Activated naive CD4-positive, alpha-beta T cell treated with anti-CD3 and anti-CD28 coated beads, Interleukin-2, amount 50 U/mL, for 24 hours (primary cell): Measurements from ENCODE around the gene ARHGAP42.
"Not testable (repeated sequence)": the region's sequence is repeated elsewhere in the genome, so short reads cannot be mapped to it uniquely, and the experiment has no call there.

Experiments
- H3K27ac Mint-ChIP-seq: one replicate; pipeline ENCODE4 v1.8.0; 2021; ENCODE audit warnings: mild to moderate bottlenecking, mixed read lengths
- H3K27me3 Mint-ChIP-seq: one replicate; pipeline ENCODE4 v1.8.0; 2021; ENCODE audit warnings: mixed read lengths
- H3K36me3 Mint-ChIP-seq: one replicate; pipeline ENCODE4 v1.8.0; 2021; ENCODE audit warnings: mixed read lengths
- H3K4me1 Mint-ChIP-seq: one replicate; pipeline ENCODE4 v1.8.0; 2021; ENCODE audit warnings: mixed read lengths
- H3K4me3 Mint-ChIP-seq: one replicate; pipeline ENCODE4 v1.8.0; 2021; ENCODE audit warnings: mild to moderate bottlenecking, mixed read lengths
- H3K9me3 Mint-ChIP-seq: one replicate; pipeline ENCODE4 v1.8.0; 2021; ENCODE audit warnings: mixed read lengths

Gene ARHGAP42

DNA sequence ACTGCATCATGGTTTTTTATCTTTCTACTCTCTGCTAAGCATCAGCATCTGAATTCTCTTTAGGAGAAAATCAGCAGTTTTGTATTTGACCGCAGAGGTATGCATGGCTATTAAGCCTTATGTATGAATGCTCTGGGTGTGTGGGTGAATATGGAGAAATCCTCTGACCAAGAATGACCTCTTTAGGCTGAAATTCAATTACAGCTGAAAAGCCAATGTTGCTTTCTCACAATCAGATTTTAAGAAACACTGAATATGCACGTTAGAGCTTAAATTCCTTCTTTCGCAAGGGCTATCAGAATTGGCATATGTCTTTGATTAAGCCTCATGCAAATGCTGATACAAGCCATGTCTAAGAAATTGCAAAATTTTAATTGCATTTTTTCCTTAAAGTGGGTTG is 43.2 kb downstream of the ARHGAP42 start:
- H3K4me1 Mint-ChIP-seq = no peaks in the 10 kb centered on the region
- peaks cover 3% of the 10 kb centered on the region for H3K9me3 Mint-ChIP-seq
- no peaks in the 10 kb centered on the region for H3K36me3 Mint-ChIP-seq
- no peak overlapping the region for H3K4me3 Mint-ChIP-seq
- no peak overlapping the region for H3K27ac Mint-ChIP-seq
- no peaks in the 10 kb centered on the region for H3K27me3 Mint-ChIP-seq

DNA sequence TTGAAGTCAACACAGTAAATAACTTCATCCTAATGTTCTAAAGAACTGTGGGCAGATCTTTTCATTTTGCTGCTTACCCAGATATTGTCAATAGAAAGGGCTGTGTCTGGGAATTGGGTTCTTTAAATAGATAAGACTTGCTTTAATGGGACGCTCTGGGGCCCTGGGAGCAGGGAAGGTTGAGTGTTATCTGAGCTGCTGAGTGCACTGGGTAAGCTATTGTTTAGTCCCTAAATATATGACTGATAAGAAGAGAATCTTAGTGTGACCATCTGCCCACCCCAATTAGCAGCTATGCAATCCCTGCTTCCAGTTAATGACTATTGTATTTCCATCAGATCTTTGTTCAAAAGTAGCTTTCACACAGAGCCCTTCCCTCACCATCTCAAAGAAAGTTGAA is 44.4 kb downstream of the ARHGAP42 start:
- H3K27ac Mint-ChIP-seq = no peak overlapping the region
- H3K4me3 Mint-ChIP-seq = no peak overlapping the region
- no peaks in the 10 kb centered on the region for H3K27me3 Mint-ChIP-seq
- H3K4me1 Mint-ChIP-seq = no peaks in the 10 kb centered on the region
- no peaks in the 10 kb centered on the region for H3K36me3 Mint-ChIP-seq
- peaks cover 3% of the 10 kb centered on the region for H3K9me3 Mint-ChIP-seq

DNA sequence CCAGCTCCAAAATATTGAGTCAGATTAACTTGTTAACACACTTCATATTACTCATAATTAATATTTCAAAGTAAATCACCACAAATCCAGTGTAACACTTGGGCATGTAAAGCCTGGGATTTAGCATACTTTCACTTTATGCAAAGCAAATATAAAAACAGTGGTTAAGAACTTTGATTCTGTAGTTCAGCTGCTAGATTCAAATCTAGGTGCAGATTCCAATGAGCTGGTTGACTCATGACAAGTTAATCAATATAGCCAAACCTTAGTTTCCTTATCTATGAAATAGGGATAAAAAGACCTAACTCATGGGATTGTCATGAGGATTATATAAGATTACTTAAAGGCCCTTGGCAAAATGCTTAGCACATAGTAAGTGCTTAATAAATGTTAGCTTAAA is 45.9 kb downstream of the ARHGAP42 start:
- Mint-ChIP-seq H3K27ac (no peak overlapping the region), H3K27me3 (no peaks in the 10 kb centered on the region), H3K36me3 (no peaks in the 10 kb centered on the region), H3K4me1 (no peaks in the 10 kb centered on the region), H3K9me3 (peaks cover 3% of the 10 kb centered on the region), H3K4me3 (no peak overlapping the region)

DNA sequence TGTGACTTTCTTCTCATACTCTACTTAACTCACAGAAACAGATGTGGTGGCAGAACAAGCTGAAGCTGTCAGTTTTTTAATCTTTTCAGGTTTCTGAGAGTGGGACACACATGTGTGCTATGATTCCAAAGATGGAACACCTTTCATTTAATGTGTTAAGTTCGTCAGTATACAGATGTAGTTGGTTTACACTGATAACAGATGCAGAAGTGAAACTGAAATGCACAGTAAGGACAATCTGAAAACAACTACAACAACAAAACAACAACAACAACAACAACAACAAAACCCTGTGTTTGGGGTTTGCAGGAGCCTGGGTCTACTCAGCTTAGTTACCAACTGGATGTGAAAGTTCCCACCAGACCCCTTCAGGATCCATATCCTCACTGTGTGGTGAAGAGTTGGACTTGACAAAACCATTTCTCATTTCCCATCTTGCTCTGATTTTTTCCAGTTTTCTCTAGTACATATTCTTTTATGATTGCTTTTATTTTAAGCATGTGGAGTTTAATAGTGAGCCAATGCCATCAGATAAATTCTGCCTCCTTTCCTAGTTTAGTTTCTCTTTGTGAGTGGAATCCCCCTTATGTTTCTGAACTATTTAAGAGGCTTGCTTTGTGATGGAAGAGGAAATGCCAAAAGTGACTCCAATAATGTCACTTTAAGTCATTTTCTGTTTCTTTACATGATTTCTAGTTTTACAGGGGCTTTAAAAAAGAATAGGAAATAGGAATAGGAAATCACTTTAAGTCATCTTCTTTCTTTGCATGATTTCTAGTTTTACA is 47.8 kb downstream of the ARHGAP42 start:
- Mint-ChIP-seq H3K27me3 (no peaks in the 10 kb centered on the region), H3K4me1 (no peaks in the 10 kb centered on the region), H3K36me3 (no peaks in the 10 kb centered on the region), H3K4me3 (no peak overlapping the region), H3K9me3 (peaks cover 3% of the 10 kb centered on the region), H3K27ac (peak overlapping the region; percentile 80)

DNA sequence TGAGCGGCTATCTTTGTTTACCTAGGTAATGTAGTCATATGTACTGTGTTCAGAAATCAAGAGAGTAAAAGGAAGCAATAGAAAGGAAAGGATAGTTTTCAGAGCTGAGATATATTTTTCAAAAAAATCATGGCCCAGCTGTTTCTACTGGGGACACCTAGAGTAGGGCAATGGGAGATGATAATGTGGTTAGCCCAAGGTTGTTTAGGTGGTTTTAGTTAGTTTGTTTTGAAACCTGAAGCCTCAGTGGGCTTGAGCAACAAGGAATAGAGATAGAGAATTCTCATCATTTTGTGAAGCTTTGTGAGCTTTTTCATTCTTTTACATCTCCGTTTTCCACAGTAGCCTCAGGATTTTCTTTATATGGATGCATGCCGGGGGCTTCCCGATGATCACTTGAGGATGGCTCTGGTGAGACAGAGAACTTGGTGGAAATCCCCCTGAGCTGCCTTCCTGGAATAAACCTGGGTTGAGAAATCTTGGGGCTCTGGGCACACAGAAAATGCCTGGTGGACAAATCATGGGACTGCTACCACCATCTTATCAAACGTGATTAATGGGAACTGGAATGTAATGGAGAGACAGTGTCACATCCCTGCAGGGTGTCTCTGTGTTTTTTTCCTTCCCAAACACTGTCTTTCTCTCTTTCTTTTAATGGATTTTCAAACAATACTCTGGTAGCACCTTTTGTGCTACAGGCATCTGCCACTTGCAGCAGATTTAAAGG is 49.0 kb downstream of the ARHGAP42 start:
- Mint-ChIP-seq H3K4me3 (no peak overlapping the region), H3K9me3 (peaks cover 8% of the 10 kb centered on the region), H3K4me1 (no peaks in the 10 kb centered on the region), H3K36me3 (no peaks in the 10 kb centered on the region), H3K27me3 (no peaks in the 10 kb centered on the region), H3K27ac (no peak overlapping the region)

DNA sequence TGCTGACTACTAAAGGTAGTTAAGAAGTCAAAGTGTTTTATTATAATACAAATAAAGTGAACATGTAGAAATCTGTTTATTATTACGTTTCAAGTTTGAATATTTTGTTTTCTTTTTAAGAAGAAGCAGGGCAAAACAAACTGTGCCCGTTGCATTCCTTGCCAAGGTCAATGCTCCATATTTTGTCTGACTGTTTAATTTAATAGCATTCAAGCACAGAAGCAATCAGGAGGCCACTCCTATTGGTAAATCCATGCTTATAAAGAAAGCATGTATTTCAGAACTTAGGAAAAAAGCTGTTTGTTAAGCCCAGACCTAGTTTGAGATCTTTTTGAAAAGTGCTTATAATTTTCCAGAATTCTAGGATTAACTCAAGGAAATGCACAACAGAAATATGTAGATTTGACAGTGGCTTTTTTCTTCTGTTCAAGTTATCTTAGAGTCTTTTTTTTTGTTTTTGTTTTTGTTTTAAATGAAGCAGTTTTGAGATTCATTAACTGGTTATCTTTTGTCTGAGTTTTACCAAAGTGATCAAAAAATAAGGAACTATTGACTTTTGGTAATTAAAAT is 51.7 kb downstream of the ARHGAP42 start:
- Mint-ChIP-seq H3K36me3 (no peaks in the 10 kb centered on the region), H3K9me3 (peaks cover 10% of the 10 kb centered on the region), H3K27ac (no peak overlapping the region), H3K4me3 (no peak overlapping the region), H3K4me1 (no peaks in the 10 kb centered on the region), H3K27me3 (no peaks in the 10 kb centered on the region)

DNA sequence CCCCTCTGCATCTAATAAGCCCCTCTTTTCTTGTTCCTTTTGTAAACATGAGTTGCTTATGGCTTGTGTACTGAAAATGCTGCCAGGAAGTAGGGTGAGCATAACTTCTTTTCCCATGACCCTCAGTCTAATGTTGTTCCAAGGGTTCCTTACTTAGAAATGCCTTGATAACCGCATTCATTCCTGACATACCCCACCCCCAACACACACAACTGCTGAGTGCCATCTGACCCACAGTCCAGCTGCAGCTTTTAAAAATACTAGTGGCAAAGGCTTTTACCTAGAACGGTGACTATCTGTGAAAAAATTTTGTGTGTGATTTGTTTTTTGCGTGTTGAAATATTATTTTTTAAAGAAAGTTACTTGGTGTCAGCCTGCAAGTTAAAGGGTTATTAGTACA is 52.6 kb downstream of the ARHGAP42 start:
- H3K36me3 Mint-ChIP-seq = no peaks in the 10 kb centered on the region
- no peaks in the 10 kb centered on the region for H3K27me3 Mint-ChIP-seq
- H3K27ac Mint-ChIP-seq = no peak overlapping the region
- H3K9me3 Mint-ChIP-seq = peaks cover 10% of the 10 kb centered on the region
- H3K4me3 Mint-ChIP-seq = no peak overlapping the region
- H3K4me1 Mint-ChIP-seq = no peaks in the 10 kb centered on the region

DNA sequence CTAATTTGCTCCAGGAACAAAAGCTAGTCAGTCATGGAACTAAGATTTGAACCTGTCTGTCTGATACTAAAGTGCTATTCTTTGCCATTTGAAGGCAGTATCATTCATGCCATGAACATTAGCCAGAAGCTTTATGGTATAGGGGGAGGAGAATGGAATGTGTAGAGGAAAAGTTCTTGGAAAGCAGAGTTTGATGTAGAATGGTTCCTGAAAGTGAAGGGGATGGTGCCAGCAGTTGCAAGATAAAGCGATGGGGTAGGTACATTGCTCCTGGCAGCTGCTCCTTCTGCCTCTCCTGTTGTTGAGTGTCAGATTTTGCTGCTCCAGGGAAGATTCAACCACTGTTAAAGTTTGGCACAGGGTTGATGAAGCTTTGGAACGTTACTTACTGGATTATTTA is 53.4 kb downstream of the ARHGAP42 start:
- Mint-ChIP-seq H3K27ac (no peak overlapping the region), H3K4me1 (no peaks in the 10 kb centered on the region), H3K36me3 (no peaks in the 10 kb centered on the region), H3K4me3 (no peak overlapping the region), H3K9me3 (peaks cover 10% of the 10 kb centered on the region), H3K27me3 (no peaks in the 10 kb centered on the region)

DNA sequence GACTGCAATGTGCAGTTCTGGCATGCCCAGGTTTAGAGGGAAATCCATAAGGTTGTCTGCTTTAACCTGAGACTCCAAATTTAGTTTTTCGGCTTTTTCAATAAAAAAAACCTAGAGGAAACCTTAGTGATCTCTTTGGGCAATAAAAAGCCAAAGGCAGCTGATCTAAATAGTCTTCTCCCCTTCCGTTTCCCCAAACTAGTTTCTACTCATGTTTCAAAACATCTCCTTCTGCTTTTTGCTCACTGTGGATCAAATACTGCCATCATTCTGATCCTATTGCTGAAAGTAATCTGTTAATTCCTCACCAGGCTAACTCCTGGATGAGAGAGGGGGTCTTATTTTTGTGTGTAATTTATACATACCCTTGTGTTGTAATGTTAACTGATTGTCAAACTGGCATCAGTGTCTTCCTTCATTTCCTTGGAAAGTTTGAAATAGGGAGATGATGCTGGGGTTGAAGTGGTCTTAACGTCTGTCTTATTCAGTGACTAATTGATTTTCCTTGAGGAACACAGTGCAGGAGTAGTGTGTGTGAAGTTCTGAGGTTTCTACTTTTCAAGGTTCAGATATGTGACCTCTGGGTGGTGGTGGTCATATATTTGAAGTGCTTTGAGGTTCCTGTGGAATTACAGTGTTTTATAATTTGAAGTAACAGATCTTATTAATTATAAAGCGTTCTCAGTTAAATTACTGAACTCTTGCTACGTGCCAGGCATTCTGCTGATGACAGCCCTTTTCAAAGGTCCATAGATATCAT is 55.0 kb downstream of the ARHGAP42 start:
- Mint-ChIP-seq H3K9me3 (peaks cover 10% of the 10 kb centered on the region), H3K4me3 (no peak overlapping the region), H3K4me1 (no peaks in the 10 kb centered on the region), H3K27me3 (no peaks in the 10 kb centered on the region), H3K27ac (no peak overlapping the region), H3K36me3 (no peaks in the 10 kb centered on the region)

DNA sequence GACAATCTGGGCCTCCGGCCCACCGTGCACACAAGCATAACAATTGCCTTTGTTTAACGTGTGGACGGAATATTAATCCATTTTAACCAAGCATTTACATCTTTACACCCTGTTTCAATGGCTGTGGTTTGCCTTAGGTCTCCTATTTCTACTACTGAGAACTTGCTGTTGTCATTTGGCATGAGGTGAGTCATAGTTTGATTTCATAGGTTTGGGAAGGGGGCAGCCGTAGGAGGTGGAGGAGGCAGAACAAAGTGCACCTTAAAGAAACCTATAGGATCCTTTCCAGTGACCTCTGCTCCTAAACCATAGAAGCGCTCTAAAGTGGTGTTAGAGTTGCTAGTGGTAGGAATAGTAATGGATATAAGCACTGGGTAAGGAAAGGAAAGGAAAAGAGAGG is 59.4 kb downstream of the ARHGAP42 start:
- H3K27me3 Mint-ChIP-seq = no peaks in the 10 kb centered on the region
- no peak overlapping the region for H3K27ac Mint-ChIP-seq
- H3K36me3 Mint-ChIP-seq = no peaks in the 10 kb centered on the region
- H3K4me3 Mint-ChIP-seq = no peak overlapping the region
- peaks cover 14% of the 10 kb centered on the region for H3K9me3 Mint-ChIP-seq
- H3K4me1 Mint-ChIP-seq = no peaks in the 10 kb centered on the region

DNA sequence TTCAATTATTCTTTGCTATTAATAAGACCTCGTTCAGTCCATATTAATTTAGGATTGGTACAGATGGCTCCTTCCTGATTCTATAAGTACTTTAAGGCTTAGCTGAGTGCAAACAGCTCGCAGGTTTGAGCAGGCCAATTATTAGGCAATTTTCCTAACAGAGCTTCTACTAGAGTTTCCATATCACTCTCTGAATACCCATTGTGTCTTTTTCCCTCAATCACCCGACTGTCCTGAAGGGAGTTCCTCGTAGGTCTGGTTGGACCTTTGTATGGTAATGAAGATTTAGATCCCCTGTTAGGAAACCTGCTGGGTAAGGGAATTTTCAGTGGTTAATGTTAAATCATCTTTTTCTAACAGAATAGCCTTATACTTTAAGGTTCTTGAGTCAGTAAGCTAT is 61.1 kb downstream of the ARHGAP42 start:
- Mint-ChIP-seq H3K36me3 (no peaks in the 10 kb centered on the region), H3K27me3 (no peaks in the 10 kb centered on the region), H3K4me3 (no peak overlapping the region), H3K9me3 (peaks cover 14% of the 10 kb centered on the region), H3K4me1 (no peaks in the 10 kb centered on the region), H3K27ac (no peak overlapping the region)

DNA sequence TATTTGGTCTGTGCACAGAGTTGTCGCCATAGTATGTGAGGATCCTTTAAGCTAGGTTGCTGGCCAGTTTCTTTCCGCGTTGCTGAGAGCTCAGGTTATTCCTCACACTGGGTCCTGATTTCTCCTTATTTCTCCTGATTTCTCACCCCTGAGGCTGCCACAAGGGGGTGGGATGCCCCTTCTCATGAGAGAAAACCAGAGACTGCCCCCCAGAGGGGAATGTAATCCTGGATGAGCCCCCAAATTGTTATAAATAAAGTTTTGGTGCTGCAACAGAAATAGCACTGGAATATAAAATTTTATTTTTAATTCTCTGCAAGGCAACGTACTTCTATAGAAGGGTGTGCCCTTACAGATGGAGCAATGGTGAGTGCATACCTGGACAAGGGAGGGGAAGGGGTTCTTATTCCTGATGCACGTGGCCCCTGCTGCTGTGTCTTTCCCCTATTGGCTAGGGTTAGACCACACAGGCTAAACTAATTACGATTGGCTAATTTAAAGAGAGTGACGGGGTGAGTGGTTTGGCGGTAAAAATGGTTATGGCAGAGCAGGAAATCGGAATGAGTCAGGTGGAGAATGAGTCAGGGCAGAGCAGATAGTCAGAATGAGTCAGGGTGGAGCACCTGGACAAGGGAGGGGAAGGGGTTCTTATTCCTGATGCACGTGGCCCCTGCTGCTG is 62.9 kb downstream of the ARHGAP42 start:
- not testable (repeated sequence) for H3K4me3 Mint-ChIP-seq, H3K27ac Mint-ChIP-seq, H3K36me3 Mint-ChIP-seq, H3K4me1 Mint-ChIP-seq, H3K27me3 Mint-ChIP-seq, H3K9me3 Mint-ChIP-seq

DNA sequence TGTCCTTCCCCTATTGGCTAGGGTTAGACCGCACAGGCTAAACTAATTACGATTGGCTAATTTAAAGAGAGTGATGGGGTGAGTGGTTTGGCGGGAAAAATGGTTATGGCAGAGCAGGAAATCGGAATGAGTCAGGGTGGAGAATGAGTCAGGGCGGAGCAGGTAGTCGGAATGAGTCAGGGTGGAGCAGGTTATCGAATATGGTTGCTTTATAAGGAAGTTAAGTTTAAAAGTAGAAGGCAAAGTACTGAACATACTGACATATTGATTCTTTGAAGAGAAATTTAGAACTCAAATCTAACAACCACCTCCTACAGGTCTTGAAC is 63.4 kb downstream of the ARHGAP42 start:
- H3K4me1 Mint-ChIP-seq, H3K27ac Mint-ChIP-seq, H3K4me3 Mint-ChIP-seq, H3K36me3 Mint-ChIP-seq, H3K9me3 Mint-ChIP-seq, H3K27me3 Mint-ChIP-seq: not testable (repeated sequence)

DNA sequence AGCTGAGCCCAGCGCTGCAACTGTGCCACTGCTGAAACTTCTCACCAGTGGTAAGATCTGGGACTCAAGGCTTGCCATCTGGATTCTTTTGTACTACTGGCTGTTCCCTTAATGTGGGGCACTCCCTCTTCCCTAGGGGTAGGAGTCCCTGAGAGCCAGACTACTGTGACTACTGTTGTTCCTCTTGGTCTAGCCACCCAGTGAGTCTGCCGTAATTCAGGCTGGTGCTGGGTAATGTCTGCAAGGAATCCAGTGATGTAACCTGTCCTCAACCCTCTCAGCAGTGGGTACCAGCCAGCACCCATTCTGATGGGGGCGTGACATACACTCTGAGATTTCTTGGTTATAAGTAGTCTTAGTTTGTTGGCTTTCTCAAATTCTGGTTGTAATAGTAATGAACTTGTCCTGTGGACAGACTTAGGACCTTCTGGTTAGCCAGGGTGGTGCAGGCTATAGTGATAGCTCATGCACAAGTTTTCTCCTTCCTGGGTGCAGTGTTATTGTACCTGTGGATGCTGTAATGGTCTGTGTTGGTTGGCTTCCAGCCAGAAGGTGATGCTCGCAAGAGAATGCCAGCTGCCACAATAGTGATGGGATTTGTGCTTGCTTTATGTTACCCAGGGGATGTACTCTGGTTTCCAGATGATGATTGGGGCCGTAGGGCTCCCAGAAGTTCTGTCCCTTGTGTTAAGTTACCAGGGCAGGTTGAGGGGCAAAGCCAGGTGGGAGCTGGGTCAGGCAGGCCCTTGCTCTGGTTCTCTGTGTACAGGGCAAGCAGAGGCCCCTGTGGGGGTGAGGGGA is 65.5 kb downstream of the ARHGAP42 start:
- H3K27ac Mint-ChIP-seq = no peak overlapping the region
- no peaks in the 10 kb centered on the region for H3K4me1 Mint-ChIP-seq
- H3K27me3 Mint-ChIP-seq = no peaks in the 10 kb centered on the region
- no peaks in the 10 kb centered on the region for H3K36me3 Mint-ChIP-seq
- H3K4me3 Mint-ChIP-seq = no peak overlapping the region
- H3K9me3 Mint-ChIP-seq = peaks cover 9% of the 10 kb centered on the region

DNA sequence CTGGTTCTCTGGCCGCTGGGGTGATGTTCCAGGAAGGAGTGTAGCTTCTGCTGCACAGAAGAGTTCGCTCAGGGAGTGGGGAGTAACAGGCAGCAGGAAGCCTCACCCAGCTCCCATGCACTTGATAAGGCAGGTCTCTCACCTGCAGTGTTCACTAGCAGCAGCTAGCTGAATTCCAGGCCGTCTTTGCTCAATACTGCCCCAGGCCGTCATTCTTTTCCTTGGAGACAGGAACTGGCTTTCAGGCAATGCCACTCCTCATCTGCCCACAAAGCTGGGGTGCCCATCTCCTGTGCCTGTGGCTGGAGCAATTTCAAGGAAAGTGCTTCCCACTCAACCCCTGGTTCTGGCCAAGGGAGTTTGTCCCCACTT is 66.1 kb downstream of the ARHGAP42 start:
- Mint-ChIP-seq H3K36me3 (no peaks in the 10 kb centered on the region), H3K9me3 (peaks cover 9% of the 10 kb centered on the region), H3K27ac (no peak overlapping the region), H3K4me3 (no peak overlapping the region), H3K4me1 (no peaks in the 10 kb centered on the region), H3K27me3 (no peaks in the 10 kb centered on the region)
